Osteoblast (primary cell): ENCODE results near the gene VANGL1. TPM values are rescaled to one million over a fixed set of nuclear protein-coding genes. Genes with fewer than 3 reads are reported as not detected.

Source experiments
- DNase-seq: peaks from one replicate; pipeline ENCODE4 v3.0.0; 2011; ENCODE audit warnings: low spot score, mixed read lengths; ENCODE audit not compliant: insufficient read length; ENCODE audit errors: missing footprints
- H2AFZ ChIP-seq: 2 replicates; pipeline ENCODE4 v1.6.0; 2011; ENCODE audit warnings: mild to moderate bottlenecking, low read length
- H3K27ac ChIP-seq: 2 replicates; pipeline ENCODE4 v1.5.1; 2011; ENCODE audit warnings: mild to moderate bottlenecking, low read depth, low read length, moderate library complexity
- H3K27me3 ChIP-seq: 2 replicates; pipeline ENCODE4 v1.6.0; 2012; ENCODE audit warnings: mild to moderate bottlenecking, control low read depth, inconsistent platforms, low read length, moderate library complexity; ENCODE audit not compliant: insufficient read depth
- H3K36me3 ChIP-seq: 2 replicates; pipeline ENCODE4 v1.5.1; 2011; ENCODE audit warnings: mild to moderate bottlenecking, low read length, control low read depth, moderate library complexity; ENCODE audit not compliant: insufficient read depth
- H3K4me1 ChIP-seq: 2 replicates; pipeline ENCODE4 v1.5.1; 2011; ENCODE audit warnings: mild to moderate bottlenecking, low read length, control low read depth, moderate library complexity; ENCODE audit not compliant: insufficient read depth
- H3K4me2 ChIP-seq: 2 replicates; pipeline ENCODE4 v1.6.0; 2011; ENCODE audit warnings: mild to moderate bottlenecking, low read length; ENCODE audit not compliant: insufficient read depth
- H3K4me3 ChIP-seq: fragments of 200-600 bp; sonication (generic); 3 replicates; pipeline ENCODE4 v1.5.1; 2012; ENCODE audit warnings: mild to moderate bottlenecking, low read length, inconsistent platforms; ENCODE audit not compliant: insufficient read depth
- H3K79me2 ChIP-seq: 2 replicates; pipeline ENCODE4 v1.6.0; 2012; ENCODE audit warnings: mild to moderate bottlenecking, low read length, control low read depth, inconsistent platforms; ENCODE audit not compliant: insufficient read depth
- H3K9me3 ChIP-seq: 2 replicates; pipeline ENCODE4 v1.5.1; 2011; ENCODE audit warnings: low read depth, low read length, control low read depth
- H4K20me1 ChIP-seq: 2 replicates; pipeline ENCODE4 v1.6.0; 2012; ENCODE audit warnings: mild to moderate bottlenecking, low read length, control low read depth; ENCODE audit not compliant: insufficient read depth
- total RNA-seq: library from RNA; depleted of rRNA; stranded (reverse); fragments of >200 nt; gene quantifications from 2 replicates; pipeline ENCODE4 v1.2.3, GENCODE V29; 2012
- TF ChIP-seq, protein P1 (sequence below): IDR thresholded peaks from 2 replicates; pipeline ENCODE4 v1.5.1; 2011; ENCODE audit warnings: mild to moderate bottlenecking, low read depth, low read length, moderate library complexity; ENCODE audit errors: extremely low read depth

The VANGL1 gene
- total RNA-seq, 1 donor: 11.2 TPM

DNA sequence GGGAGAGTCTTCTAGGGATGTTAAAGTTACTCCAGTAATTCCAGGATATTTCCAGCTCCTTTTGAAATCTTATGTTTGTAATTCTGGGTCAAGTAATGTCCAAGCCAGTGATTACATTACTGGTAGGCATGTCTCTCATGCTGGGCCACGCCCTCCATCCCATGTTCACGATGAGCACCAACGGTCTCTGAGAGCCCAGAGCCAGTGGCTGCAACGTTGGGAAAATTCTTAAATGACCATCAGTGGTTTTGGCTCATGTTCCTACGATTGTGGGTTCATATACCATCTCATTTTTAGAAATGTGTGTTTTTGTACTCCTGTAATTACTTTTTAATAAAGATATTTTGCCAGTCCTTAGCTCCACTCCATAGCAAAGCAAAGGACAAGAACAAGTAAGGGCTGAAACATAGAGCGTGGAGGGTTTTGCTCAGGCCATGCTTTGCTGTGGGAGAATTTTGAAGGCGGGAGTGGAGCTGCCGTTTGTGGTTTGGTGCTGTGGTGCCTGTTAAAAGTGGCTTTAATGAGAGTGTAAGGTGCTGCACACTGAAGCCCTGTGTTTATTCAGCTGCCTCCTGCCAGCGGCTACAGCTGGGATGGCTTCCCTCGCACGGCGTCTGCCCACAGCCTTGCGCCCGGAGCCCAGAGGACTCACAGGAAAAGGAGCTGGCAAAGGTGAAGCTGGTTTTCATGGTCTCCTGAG is 28.9 kb downstream of the VANGL1 start:
- Histone ChIP-seq H3K4me1 (peaks cover 33% of the 10 kb centered on the region), H3K9me3 (peaks cover 8% of the 10 kb centered on the region), H3K4me3 (no peak overlapping the region), H3K36me3 (peaks cover 23% of the 10 kb centered on the region), H3K79me2 (peaks cover 1% of the 10 kb centered on the region), H3K27ac (peak overlapping the region; percentile 17), H3K27me3 (no peaks in the 10 kb centered on the region), H2AFZ (no peak overlapping the region), H4K20me1 (peaks cover 12% of the 10 kb centered on the region), H3K4me2 (peak overlapping the region; percentile 25)
- DNase-seq: no peak
- TF ChIP-seq, protein P1, sequence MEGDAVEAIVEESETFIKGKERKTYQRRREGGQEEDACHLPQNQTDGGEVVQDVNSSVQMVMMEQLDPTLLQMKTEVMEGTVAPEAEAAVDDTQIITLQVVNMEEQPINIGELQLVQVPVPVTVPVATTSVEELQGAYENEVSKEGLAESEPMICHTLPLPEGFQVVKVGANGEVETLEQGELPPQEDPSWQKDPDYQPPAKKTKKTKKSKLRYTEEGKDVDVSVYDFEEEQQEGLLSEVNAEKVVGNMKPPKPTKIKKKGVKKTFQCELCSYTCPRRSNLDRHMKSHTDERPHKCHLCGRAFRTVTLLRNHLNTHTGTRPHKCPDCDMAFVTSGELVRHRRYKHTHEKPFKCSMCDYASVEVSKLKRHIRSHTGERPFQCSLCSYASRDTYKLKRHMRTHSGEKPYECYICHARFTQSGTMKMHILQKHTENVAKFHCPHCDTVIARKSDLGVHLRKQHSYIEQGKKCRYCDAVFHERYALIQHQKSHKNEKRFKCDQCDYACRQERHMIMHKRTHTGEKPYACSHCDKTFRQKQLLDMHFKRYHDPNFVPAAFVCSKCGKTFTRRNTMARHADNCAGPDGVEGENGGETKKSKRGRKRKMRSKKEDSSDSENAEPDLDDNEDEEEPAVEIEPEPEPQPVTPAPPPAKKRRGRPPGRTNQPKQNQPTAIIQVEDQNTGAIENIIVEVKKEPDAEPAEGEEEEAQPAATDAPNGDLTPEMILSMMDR: no peak

DNA sequence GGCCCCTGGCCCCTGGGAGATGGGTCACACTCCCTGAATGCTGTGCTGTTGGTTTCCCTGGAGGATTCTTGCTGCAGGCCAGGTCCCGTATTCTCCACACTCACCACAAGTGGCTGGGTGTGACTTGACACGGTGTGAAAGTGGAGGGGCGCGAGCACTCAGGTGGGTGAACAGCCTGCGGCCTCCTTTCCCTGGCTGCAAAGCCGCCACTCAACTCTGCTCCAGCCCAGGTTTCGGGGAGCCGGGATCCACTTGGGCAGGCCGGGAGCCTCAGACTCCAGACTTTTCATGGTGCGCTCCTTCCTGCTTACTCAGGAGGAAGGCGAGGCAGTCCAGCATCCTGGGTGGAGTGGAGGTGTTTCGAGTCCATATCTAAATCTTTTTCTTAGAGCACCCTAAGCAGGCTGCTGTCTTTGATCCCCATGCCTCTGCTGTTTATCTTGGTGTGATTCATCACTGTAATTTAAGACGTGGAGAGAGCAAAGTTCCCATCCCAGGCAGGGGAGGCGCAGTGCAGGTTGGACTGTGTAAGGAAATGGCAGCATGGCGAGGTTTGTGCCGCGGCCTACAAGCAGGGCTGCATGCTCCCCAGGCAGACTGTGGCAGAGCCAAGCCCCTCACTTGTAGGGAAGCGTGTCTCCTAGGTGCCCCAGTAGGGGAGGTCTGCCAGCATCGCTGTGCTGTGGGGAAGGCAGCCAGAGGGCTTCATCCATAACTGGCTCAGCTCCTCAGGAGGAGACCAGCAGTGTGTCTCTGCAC is 29.6 kb downstream of the VANGL1 start:
- Histone ChIP-seq H3K27ac (peak overlapping the region; percentile 17), H4K20me1 (peaks cover 12% of the 10 kb centered on the region), H3K4me1 (peaks cover 33% of the 10 kb centered on the region), H3K27me3 (no peaks in the 10 kb centered on the region), H3K4me2 (peak overlapping the region; percentile 25), H3K36me3 (peaks cover 16% of the 10 kb centered on the region), H2AFZ (no peak overlapping the region), H3K9me3 (peaks cover 8% of the 10 kb centered on the region), H3K4me3 (no peak overlapping the region), H3K79me2 (no peaks in the 10 kb centered on the region)
- TF ChIP-seq, protein P1: no peak
- DNase-seq: no peak

DNA sequence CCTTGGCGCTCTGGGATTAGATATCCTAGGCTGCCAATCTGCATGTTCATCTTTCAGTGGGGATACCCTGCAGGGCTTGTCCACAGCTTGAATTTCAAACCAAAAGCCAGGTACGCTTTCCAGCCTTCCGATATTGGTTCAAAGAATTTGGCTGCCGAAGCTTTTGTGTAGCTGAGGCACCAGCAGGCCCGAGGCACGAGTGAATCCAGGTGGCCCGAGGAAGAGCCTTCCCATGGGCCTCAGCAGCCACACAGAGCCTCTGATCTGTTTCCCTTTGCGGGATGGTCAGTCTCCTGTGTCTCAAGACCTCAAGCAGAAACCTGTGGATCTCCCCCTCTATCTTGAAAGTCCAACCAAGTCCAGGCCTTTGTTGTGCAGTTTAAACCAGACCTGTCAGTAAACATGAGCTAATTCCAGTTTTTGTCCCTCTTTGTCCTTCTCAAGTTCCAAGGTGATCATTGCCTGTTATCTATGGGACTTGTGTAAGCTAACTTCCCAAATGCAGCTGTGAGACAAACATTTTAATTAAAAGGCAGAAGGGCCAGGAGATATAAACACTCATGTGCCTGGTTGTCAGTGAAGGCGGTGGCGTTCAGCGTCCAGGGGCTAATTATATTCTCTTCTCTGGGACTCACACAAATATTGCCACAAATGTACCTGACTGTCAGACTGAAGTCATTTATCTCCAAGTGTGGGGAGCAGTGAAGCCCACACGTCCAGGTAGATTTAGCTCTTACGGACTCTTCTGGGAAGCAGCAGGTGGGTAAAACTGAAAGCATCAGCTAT is 30.6 kb downstream of the VANGL1 start:
- no peaks in the 10 kb centered on the region for H3K27me3 ChIP-seq
- H3K79me2 ChIP-seq: peaks cover 2% of the 10 kb centered on the region
- peaks cover 11% of the 10 kb centered on the region for H3K36me3 ChIP-seq
- H3K4me2 ChIP-seq: no peak overlapping the region
- peaks cover 12% of the 10 kb centered on the region for H4K20me1 ChIP-seq
- TF ChIP-seq, protein P1: no peak
- no peak for DNase-seq
- no peak overlapping the region for H3K4me3 ChIP-seq
- H3K4me1 ChIP-seq: peaks cover 33% of the 10 kb centered on the region
- no peak overlapping the region for H3K27ac ChIP-seq
- peaks cover 7% of the 10 kb centered on the region for H3K9me3 ChIP-seq
- H2AFZ ChIP-seq: no peak overlapping the region
